Measurements from ENCODE around the gene DEF6. TPM values are rescaled to one million over a fixed set of nuclear protein-coding genes. Genes with fewer than 3 reads are reported as not detected.

DEF6 gene
- total and polyA plus RNA-seq, 2 of the 13 experiments (the other 11 are each of a cell fraction or from before 2014, with no cell fraction given): 5.2 to 10.0 TPM

DNA sequence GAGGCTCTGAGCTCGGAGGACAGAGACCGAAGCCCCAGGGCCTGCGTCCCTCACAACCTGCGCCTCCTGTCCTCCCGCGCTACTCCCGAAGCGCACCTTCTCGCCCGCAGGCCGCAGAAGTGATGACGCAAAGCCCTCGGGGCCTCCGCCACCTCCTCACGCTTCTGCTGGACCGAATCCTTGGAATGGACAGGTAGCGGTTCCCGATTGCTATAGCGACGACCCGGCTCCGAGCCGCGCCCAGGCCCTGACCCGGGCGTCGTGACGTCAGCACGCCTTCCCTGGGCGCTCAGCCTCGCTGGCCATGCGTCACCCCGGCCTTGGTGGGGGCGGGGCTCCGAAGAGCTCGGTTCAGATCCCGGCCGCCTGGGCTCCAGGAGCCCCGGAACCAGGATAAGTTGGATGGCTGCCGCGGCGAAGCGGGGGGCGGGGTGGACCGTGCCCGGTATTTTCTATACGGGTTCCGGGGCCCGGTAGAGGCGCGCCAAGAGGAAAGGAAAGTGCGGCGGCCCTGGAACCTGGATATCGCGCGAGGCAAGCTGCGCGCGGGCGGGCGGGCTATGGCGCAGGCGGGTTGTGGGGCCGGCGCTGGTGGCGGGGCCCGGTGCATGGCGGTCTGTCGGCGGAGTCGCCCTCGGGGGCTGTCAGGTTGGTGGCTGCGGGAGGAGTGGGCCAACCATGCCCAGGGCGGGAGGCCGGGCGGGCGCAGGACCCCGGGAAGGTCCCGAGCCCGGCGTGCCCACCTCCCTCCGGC is 38.2 kb upstream of the DEF6 start, which contains the start of gene ZNF76 (continued):
- TF ChIP-seq, protein P1, sequence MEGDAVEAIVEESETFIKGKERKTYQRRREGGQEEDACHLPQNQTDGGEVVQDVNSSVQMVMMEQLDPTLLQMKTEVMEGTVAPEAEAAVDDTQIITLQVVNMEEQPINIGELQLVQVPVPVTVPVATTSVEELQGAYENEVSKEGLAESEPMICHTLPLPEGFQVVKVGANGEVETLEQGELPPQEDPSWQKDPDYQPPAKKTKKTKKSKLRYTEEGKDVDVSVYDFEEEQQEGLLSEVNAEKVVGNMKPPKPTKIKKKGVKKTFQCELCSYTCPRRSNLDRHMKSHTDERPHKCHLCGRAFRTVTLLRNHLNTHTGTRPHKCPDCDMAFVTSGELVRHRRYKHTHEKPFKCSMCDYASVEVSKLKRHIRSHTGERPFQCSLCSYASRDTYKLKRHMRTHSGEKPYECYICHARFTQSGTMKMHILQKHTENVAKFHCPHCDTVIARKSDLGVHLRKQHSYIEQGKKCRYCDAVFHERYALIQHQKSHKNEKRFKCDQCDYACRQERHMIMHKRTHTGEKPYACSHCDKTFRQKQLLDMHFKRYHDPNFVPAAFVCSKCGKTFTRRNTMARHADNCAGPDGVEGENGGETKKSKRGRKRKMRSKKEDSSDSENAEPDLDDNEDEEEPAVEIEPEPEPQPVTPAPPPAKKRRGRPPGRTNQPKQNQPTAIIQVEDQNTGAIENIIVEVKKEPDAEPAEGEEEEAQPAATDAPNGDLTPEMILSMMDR (CRISPR knock-in tag; IDR thresholded peaks at IDR 0.05): no peak; the same call in 1 of the 2 replicates
- TF ChIP-seq KMT2A (CRISPR knock-in tag; IDR thresholded peaks at IDR 0.05) (peak; percentile 93), EEA1 (CRISPR knock-in tag; IDR thresholded peaks at IDR 0.05; ENCODE audit: borderline replicate concordance) (peak; percentile 95), ATF1 (CRISPR knock-in tag; IDR thresholded peaks at IDR 0.05) (peak; percentile 96), KDM4B (CRISPR knock-in tag; IDR thresholded peaks at IDR 0.05) (peak; percentile 79), CREM (IDR thresholded peaks at IDR 0.05) (peak; percentile 94), CREM (CRISPR knock-in tag; IDR thresholded peaks at IDR 0.05) (peak; percentile 72), ARNT2 (CRISPR knock-in tag; IDR thresholded peaks at IDR 0.05; ENCODE audit: low read depth) (peak; percentile 92), FOXP1 (IDR thresholded peaks at IDR 0.05) (no peak), FOXP1 (CRISPR knock-in tag; IDR thresholded peaks at IDR 0.05) (0 out of 2 replicates have a peak, but pooled peaks have one; percentile 37), ZNF430 (CRISPR knock-in tag; IDR thresholded peaks at IDR 0.05) (peak; percentile 96), ZBTB7B (CRISPR knock-in tag; IDR thresholded peaks at IDR 0.05) (peak; percentile 98), MYC (CRISPR knock-in tag; IDR thresholded peaks at IDR 0.05; ENCODE audit: borderline replicate concordance) (peak; percentile 98), ZNF780A (CRISPR knock-in tag; IDR thresholded peaks at IDR 0.05) (peak; percentile 88; the same call in 1 of the 2 replicates), TOPORS (CRISPR knock-in tag; IDR thresholded peaks at IDR 0.05) (peak; percentile 90), SRSF1 (optimal IDR thresholded peaks at IDR 0.05; ENCODE audit: low read depth, low read length) (no peak), CENPX (CRISPR knock-in tag; IDR thresholded peaks at IDR 0.05) (no peak), JUN (CRISPR knock-in tag; IDR thresholded peaks at IDR 0.05) (no peak), EED (CRISPR knock-in tag; IDR thresholded peaks at IDR 0.05) (peak; percentile 91; the same call in 1 of the 2 replicates), RFX1 (IDR thresholded peaks at IDR 0.05) (peak; percentile 95), CENPT (CRISPR knock-in tag; IDR thresholded peaks at IDR 0.05; ENCODE audit: low read depth) (0 out of 2 replicates have a peak, but pooled peaks have one; percentile 27), POLR2A (IDR thresholded peaks at IDR 0.05; ENCODE audit: insufficient read depth in 1 of 2, low read depth in 2 of 2, low read length in 2 of 2) (peak in 1 of 2 experiments; percentile 73; a peak in 2 of 4 replicates), SRF (IDR thresholded peaks at IDR 0.05; ENCODE audit: low read depth, low read length) (peak; percentile 96), NFRKB (IDR thresholded peaks at IDR 0.05) (no peak), PAX8 (CRISPR knock-in tag; IDR thresholded peaks at IDR 0.05; ENCODE audit: borderline replicate concordance) (peak; percentile 94; the same call in 1 of the 2 replicates)
- TF ChIP-seq, protein P2, sequence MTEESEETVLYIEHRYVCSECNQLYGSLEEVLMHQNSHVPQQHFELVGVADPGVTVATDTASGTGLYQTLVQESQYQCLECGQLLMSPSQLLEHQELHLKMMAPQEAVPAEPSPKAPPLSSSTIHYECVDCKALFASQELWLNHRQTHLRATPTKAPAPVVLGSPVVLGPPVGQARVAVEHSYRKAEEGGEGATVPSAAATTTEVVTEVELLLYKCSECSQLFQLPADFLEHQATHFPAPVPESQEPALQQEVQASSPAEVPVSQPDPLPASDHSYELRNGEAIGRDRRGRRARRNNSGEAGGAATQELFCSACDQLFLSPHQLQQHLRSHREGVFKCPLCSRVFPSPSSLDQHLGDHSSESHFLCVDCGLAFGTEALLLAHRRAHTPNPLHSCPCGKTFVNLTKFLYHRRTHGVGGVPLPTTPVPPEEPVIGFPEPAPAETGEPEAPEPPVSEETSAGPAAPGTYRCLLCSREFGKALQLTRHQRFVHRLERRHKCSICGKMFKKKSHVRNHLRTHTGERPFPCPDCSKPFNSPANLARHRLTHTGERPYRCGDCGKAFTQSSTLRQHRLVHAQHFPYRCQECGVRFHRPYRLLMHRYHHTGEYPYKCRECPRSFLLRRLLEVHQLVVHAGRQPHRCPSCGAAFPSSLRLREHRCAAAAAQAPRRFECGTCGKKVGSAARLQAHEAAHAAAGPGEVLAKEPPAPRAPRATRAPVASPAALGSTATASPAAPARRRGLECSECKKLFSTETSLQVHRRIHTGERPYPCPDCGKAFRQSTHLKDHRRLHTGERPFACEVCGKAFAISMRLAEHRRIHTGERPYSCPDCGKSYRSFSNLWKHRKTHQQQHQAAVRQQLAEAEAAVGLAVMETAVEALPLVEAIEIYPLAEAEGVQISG (CRISPR knock-in tag; IDR thresholded peaks at IDR 0.05): peak; percentile 97
- TF ChIP-seq, protein P3, sequence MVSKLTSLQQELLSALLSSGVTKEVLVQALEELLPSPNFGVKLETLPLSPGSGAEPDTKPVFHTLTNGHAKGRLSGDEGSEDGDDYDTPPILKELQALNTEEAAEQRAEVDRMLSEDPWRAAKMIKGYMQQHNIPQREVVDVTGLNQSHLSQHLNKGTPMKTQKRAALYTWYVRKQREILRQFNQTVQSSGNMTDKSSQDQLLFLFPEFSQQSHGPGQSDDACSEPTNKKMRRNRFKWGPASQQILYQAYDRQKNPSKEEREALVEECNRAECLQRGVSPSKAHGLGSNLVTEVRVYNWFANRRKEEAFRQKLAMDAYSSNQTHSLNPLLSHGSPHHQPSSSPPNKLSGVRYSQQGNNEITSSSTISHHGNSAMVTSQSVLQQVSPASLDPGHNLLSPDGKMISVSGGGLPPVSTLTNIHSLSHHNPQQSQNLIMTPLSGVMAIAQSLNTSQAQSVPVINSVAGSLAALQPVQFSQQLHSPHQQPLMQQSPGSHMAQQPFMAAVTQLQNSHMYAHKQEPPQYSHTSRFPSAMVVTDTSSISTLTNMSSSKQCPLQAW (CRISPR knock-in tag; IDR thresholded peaks at IDR 0.05): peak; percentile 89

Measured in HepG2 (cell line).